CD4-positive, alpha-beta memory T cell (primary cell): Measurements from ENCODE around the gene RAB4A. TPM values are rescaled to one million over a fixed set of nuclear protein-coding genes. Genes with fewer than 3 reads are reported as not detected.
A peak's percentile ranks its signal among the peaks of the same experiment; 100 is the strongest.

Experiments used
- CTCF ChIA-PET: fragments of 350-600 bp; sonication (Branson Sonifier 250); formaldehyde crosslinking; loops from one replicate; lab custom pipeline; 2021; ENCODE audit warnings: inconsistent platforms; ENCODE audit not compliant: partially characterized antibody; lab: Charles Lee
- POLR2A ChIA-PET: fragments of 350-600 bp; sonication (Branson Sonifier 250); formaldehyde crosslinking; loops from one replicate; lab custom pipeline; 2021; ENCODE audit not compliant: partially characterized antibody; lab: Charles Lee
- DNase-seq, 5 donors: peaks; one replicate each; pipeline versions ENCODE4 v3.0.0 to v3.0.0-alpha.2; 2020 to 2022; ENCODE audit warnings: mixed read lengths in 1 of 5
- H3K27ac ChIP-seq: one replicate; pipeline ENCODE4 v1.7.0; 2013; ENCODE audit warnings: low read depth, low read length
- H3K27me3 ChIP-seq: 2 replicates; pipeline ENCODE4 v1.7.0; 2013; ENCODE audit warnings: mild to moderate bottlenecking, low read length, moderate library complexity; ENCODE audit not compliant: insufficient read depth
- H3K36me3 ChIP-seq: 2 replicates; pipeline ENCODE4 v1.7.0; 2013; ENCODE audit warnings: mild to moderate bottlenecking, low read length, moderate library complexity; ENCODE audit not compliant: insufficient read depth
- H3K4me1 ChIP-seq: 2 replicates; pipeline ENCODE4 v1.7.0; 2013; ENCODE audit warnings: mild to moderate bottlenecking, low read length, moderate library complexity; ENCODE audit not compliant: insufficient read depth
- H3K4me3 ChIP-seq, 2 donors: one replicate each; pipeline ENCODE4 v1.7.0; 2013; ENCODE audit warnings: low read length in 2 of 2, mild to moderate bottlenecking in 1 of 2
- H3K9me3 ChIP-seq, 2 donors: one replicate each; pipeline ENCODE4 v1.7.0; 2013; ENCODE audit warnings: low read length in 2 of 2, control low read depth in 1 of 2; ENCODE audit not compliant: control insufficient read depth in 1 of 2
- H3K27ac Mint-ChIP-seq, 7 donors: one replicate each; pipeline ENCODE4 v1.8.0; 2020 to 2021; ENCODE audit warnings: mixed read lengths in 7 of 7, mild to moderate bottlenecking in 6 of 7, inconsistent platforms in 3 of 7, moderate library complexity in 3 of 7
- H3K27me3 Mint-ChIP-seq, 2 donors: one replicate each; pipeline ENCODE4 v1.8.0; 2020 to 2021; ENCODE audit warnings: mixed read lengths in 2 of 2
- H3K36me3 Mint-ChIP-seq, 2 donors: one replicate each; pipeline ENCODE4 v1.8.0; 2020 to 2021; ENCODE audit warnings: mixed read lengths in 2 of 2, inconsistent platforms in 1 of 2, mild to moderate bottlenecking in 1 of 2
- H3K4me1 Mint-ChIP-seq, 4 donors: one replicate each; pipeline ENCODE4 v1.8.0; 2020 to 2021; ENCODE audit warnings: mixed read lengths in 4 of 4, mild to moderate bottlenecking in 1 of 4
- H3K4me3 Mint-ChIP-seq, 8 donors: one replicate each; pipeline ENCODE4 v1.8.0; 2020 to 2021; ENCODE audit warnings: mixed read lengths in 8 of 8, mild to moderate bottlenecking in 7 of 8, moderate library complexity in 6 of 8, inconsistent platforms in 3 of 8
- H3K9me3 Mint-ChIP-seq, 8 donors: one replicate each; pipeline ENCODE4 v1.8.0; 2020 to 2021; ENCODE audit warnings: mixed read lengths in 8 of 8, mild to moderate bottlenecking in 5 of 8, inconsistent platforms in 3 of 8, moderate library complexity in 1 of 8
- intact Hi-C: fragments of 100-400 bp; cut with micrococcal nuclease; formaldehyde crosslinking; loops from one replicate; pipeline ENCODE4 v1.15.1; 2023
- polyA plus RNA-seq, 2 donors: library from polyadenylated mRNA; unstranded; fragments of 300-500 nt; fragmentation: Illumina TruSeq; gene quantifications; one replicate each; pipeline ENCODE4 v1.2.3, GENCODE V29; 2021
- total RNA-seq, 2 experiments: library from RNA; stranded (reverse); gene quantifications; one replicate each; pipeline ENCODE4 v1.2.3, GENCODE V29; 2021

RAB4A gene
- total and polyA plus RNA-seq, 4 experiments from 2014 or later, result 18.8 to 44.9 (median 33.3) TPM

GRCh38 chr1:229268505-229268904 is 2.4 kb upstream of the RAB4A start:
- no peaks in the 10 kb centered on the region for H3K36me3 ChIP-seq
- H3K4me1 ChIP-seq, result peaks cover 20% of the 10 kb centered on the region
- Mint-ChIP-seq H3K36me3 (peaks cover 0 to 6% of the 10 kb centered on the region in 2 donors), H3K4me3 (peak overlapping the region in 2 of 8 donors; percentile 24 to 26), H3K27ac (peak overlapping the region in 3 of 7 donors; percentile 6 to 47 (median 35)), H3K9me3 (peaks cover 0 to 17% (median 3%) of the 10 kb centered on the region in 8 donors), H3K27me3 (no peaks in the 10 kb centered on the region), H3K4me1 (peaks cover 21 to 28% (median 21%) of the 10 kb centered on the region in 4 donors)
- no peaks in the 10 kb centered on the region for H3K27me3 ChIP-seq
- intact Hi-C loops, result no loop called here
- no peak for DNase-seq
- CTCF ChIA-PET, result interaction anchor here (2.8 kb wide), 1 partner anchor 13 kb away, joined by 11 read pairs; no protein-coding TSS in a partner anchor
- H3K27ac ChIP-seq, result no peak overlapping the region
- no peaks in the 10 kb centered on the region for H3K9me3 ChIP-seq
- H3K4me3 ChIP-seq, result no peak overlapping the region
- POLR2A ChIA-PET, result no interaction called here

DNA sequence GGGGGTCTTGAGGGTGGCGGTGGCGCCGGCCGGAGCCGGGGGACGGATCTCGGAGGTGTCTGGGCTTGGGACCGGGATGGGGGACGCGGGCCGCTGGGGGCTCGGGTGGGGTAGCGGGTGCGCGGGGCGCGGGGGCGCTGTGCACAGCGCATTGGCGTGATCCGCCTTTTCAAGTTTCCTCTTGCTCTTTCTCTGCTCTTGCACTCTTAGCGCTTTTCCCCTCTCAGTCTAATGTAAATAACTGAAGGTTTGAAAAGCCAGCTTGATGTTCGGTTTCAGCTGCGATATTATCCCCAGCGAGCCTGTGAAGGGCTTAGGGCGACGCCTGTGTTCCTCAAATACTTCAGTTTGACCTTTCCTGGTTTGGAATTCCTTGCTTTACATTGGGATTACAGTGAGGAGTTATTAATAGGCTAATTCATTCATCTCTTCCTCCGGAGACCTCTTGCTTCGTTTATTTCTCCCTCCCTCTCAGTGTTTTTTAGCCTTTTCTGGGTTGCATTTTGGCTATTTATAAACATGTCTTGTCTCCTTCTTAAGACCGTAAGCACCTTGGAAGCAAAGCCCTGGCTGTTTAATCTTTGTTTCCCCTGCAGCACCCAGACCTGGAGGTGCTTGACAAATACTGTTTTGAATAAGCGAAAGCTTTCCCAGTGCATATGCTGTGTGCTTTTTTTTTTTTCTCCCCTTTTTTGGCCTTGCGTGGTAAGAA is 693 bp downstream of the RAB4A start:
- H3K36me3 ChIP-seq, result no peaks in the 10 kb centered on the region
- H3K4me3 ChIP-seq, result peak overlapping the region; percentile 72 to 76
- H3K27ac ChIP-seq, result peak overlapping the region; percentile 14
- CTCF ChIA-PET, result interaction anchor here (1.5 to 2.7 kb wide), 2 partner anchors 13 to 68 kb away, joined by 4 to 9 read pairs; no protein-coding TSS in a partner anchor
- peaks cover 4 to 9% of the 10 kb centered on the region in 2 donors for H3K36me3 Mint-ChIP-seq
- intact Hi-C loops, result loop anchor here (1.0 to 5.0 kb wide), 2 partner anchors 71 to 236 kb away; partner anchors contain the start of gene NUP133
- H3K27me3 Mint-ChIP-seq, result no peaks in the 10 kb centered on the region
- no peaks in the 10 kb centered on the region for H3K27me3 ChIP-seq
- POLR2A ChIA-PET, result interaction anchor here (0.6 to 2.9 kb wide), 7 partner anchors 13 to 287 kb away, joined by 3 to 16 read pairs (median 6); partner anchors contain the start of genes ABCB10, CCSAP and NUP133
- H3K4me3 Mint-ChIP-seq, result peak overlapping the region; percentile 94 to 99 (median 96)
- H3K9me3 ChIP-seq, result no peaks in the 10 kb centered on the region
- peaks cover 32% of the 10 kb centered on the region for H3K4me1 ChIP-seq
- H3K4me1 Mint-ChIP-seq, result peaks cover 28 to 44% (median 37%) of the 10 kb centered on the region in 4 donors
- peaks cover 0 to 13% (median 3%) of the 10 kb centered on the region in 8 donors for H3K9me3 Mint-ChIP-seq
- DNase-seq, result peak in 4 of 5 donors; percentile 18 to 35 (median 26)
- H3K27ac Mint-ChIP-seq, result peak overlapping the region; percentile 78 to 97 (median 89)

DNA sequence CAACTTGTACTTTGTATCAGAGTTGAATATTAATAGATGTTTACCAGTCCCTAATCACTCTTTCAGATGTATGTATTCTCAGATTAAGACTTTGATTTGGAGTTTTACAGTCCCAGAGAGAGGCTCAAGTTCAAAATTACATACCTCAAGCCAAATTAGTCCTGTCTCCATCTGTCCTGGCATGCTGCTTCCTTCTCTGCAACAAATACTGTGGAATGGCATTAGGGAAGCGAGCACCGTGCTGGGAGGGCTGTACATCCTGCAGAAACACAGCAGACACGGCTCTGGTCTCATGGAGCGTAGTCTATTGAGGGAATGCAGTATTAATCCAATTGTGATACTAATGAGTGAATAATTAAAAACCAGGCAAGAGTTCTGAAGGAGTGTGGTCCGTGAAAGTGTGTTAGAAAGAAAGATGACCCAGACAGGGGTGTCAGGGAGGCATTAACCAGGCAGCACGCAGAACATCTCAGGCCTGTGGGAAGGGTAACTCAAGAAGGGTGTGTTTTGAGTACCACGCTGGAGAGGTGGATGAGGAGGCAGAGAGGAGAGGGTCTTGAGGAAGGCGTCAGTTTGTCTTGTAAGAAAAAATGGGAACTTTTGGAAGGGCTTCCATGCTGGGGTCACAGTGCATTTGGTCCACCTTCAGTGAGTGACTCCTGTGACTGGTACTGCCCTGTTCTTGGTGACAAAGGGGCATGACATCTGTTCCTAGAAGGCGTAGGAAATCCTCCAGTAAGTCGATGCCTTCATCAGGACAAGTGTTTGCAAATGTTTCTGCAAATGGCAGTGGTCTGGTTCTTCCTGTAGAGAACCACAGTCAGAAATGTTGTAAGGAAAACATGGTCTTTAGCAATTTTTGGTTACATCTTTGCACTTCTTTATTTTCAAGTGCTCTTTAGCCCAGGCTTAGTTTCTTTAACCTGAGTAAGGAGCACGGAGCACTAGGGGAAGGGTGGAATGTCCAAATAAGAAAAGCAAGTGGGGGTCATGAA is 1.6 kb downstream of the RAB4A start:
- CTCF ChIA-PET, result interaction anchor here (1.1 to 2.7 kb wide), 4 partner anchors 14 to 67 kb away, joined by 3 to 9 read pairs (median 4); no protein-coding TSS in a partner anchor

GRCh38 chr1:229273507-229274232 is 2.8 kb downstream of the RAB4A start:
- H3K27me3 Mint-ChIP-seq, result no peaks in the 10 kb centered on the region
- H3K9me3 ChIP-seq, result no peaks in the 10 kb centered on the region
- H3K36me3 Mint-ChIP-seq, result peaks cover 4 to 9% of the 10 kb centered on the region in 2 donors
- H3K27ac Mint-ChIP-seq, result peak overlapping the region in 1 of 7 donors; percentile 48
- ChIA-PET POLR2A (interaction anchor here (1.0 kb wide), 2 partner anchors 69 to 235 kb away, joined by 3 read pairs; partner anchors contain the start of gene CCSAP), CTCF (interaction anchor here (0.7 to 1.3 kb wide), 3 partner anchors 15 to 179 kb away, joined by 3 to 4 read pairs (median 3); no protein-coding TSS in a partner anchor)
- H3K27me3 ChIP-seq, result no peaks in the 10 kb centered on the region
- peaks cover 26 to 45% (median 36%) of the 10 kb centered on the region in 4 donors for H3K4me1 Mint-ChIP-seq
- no peak overlapping the region for H3K4me3 ChIP-seq
- peaks cover 4% of the 10 kb centered on the region for H3K36me3 ChIP-seq
- no peak for DNase-seq
- intact Hi-C loops, result loop anchor here (5.0 kb wide), 1 partner anchor 234 kb away; the partner anchor contains the start of gene NUP133
- H3K4me1 ChIP-seq, result peaks cover 42% of the 10 kb centered on the region
- no peak overlapping the region for H3K27ac ChIP-seq
- H3K9me3 Mint-ChIP-seq, result peaks cover 0 to 6% (median 0%) of the 10 kb centered on the region in 8 donors
- H3K4me3 Mint-ChIP-seq, result peak overlapping the region in 4 of 8 donors; percentile 38 to 99 (median 98)

More for the DNA sequence above, 1.6 kb downstream of the RAB4A start:
- POLR2A ChIA-PET, result interaction anchor here (1.1 to 2.9 kb wide), 5 partner anchors 14 to 286 kb away, joined by 3 to 16 read pairs (median 9); partner anchors contain the start of genes ABCB10, CCSAP and NUP133
- Mint-ChIP-seq H3K4me3 (peak overlapping the region; percentile 94 to 99 (median 96)), H3K4me1 (peaks cover 26 to 45% (median 36%) of the 10 kb centered on the region in 4 donors), H3K27me3 (no peaks in the 10 kb centered on the region), H3K36me3 (peaks cover 4 to 9% of the 10 kb centered on the region in 2 donors), H3K9me3 (peaks cover 0 to 10% (median 0%) of the 10 kb centered on the region in 8 donors), H3K27ac (peak overlapping the region in 6 of 7 donors; percentile 44 to 97 (median 79))
- H3K27ac ChIP-seq, result no peak overlapping the region
- intact Hi-C loops, result loop anchor here (5.0 kb wide), 1 partner anchor 235 kb away; the partner anchor contains the start of gene NUP133
- H3K4me3 ChIP-seq, result peak overlapping the region; percentile 72 to 76
- no peak for DNase-seq
- H3K9me3 ChIP-seq, result no peaks in the 10 kb centered on the region
- peaks cover 35% of the 10 kb centered on the region for H3K4me1 ChIP-seq
- no peaks in the 10 kb centered on the region for H3K27me3 ChIP-seq
- peaks cover 4% of the 10 kb centered on the region for H3K36me3 ChIP-seq

- H3K4me3 Mint-ChIP-seq, result no peak overlapping the region
- intact Hi-C loops, result no loop called here
- peaks cover 55% of the 10 kb centered on the region for H3K4me1 ChIP-seq
- no peak overlapping the region for H3K27ac ChIP-seq
- ChIA-PET POLR2A (interaction anchor here (1.0 kb wide), 1 partner anchor 234 kb away, joined by 3 read pairs; no protein-coding TSS in a partner anchor), CTCF (no interaction called here)
- peaks cover 0 to 3% (median 0%) of the 10 kb centered on the region in 8 donors for H3K9me3 Mint-ChIP-seq
- H3K27me3 ChIP-seq, result no peaks in the 10 kb centered on the region
- H3K4me3 ChIP-seq, result no peak overlapping the region
- no peak for DNase-seq
- peaks cover 31 to 48% (median 32%) of the 10 kb centered on the region in 4 donors for H3K4me1 Mint-ChIP-seq
- no peaks in the 10 kb centered on the region for H3K9me3 ChIP-seq
- H3K27me3 Mint-ChIP-seq, result no peaks in the 10 kb centered on the region
- H3K36me3 ChIP-seq, result peaks cover 4% of the 10 kb centered on the region
- H3K27ac Mint-ChIP-seq, result peak overlapping the region in 1 of 7 donors; percentile 62
- peaks cover 4 to 9% of the 10 kb centered on the region in 2 donors for H3K36me3 Mint-ChIP-seq
These were observed 4.1 kb downstream of the RAB4A start for GRCh38 chr1:229275005-229275404.
